B cell (primary cell): ENCODE data around the gene SHOX.

ENCODE experiments used
- EZH2 ChIP-seq: IDR thresholded peaks from 2 replicates; pipeline ENCODE4 v1.6.1; 2012; ENCODE audit warnings: borderline replicate concordance, low read depth, mild to moderate bottlenecking, moderate library complexity, low read length; ENCODE audit not compliant: insufficient read depth, poor library complexity, severe bottlenecking
- TF ChIP-seq, protein P1 (sequence below): fragments of 200-600 bp; IDR thresholded peaks from one replicate; pipeline ENCODE4 v1.8.0; 2022; ENCODE audit warnings: antibody characterized with exemption, mild to moderate bottlenecking

DNA sequence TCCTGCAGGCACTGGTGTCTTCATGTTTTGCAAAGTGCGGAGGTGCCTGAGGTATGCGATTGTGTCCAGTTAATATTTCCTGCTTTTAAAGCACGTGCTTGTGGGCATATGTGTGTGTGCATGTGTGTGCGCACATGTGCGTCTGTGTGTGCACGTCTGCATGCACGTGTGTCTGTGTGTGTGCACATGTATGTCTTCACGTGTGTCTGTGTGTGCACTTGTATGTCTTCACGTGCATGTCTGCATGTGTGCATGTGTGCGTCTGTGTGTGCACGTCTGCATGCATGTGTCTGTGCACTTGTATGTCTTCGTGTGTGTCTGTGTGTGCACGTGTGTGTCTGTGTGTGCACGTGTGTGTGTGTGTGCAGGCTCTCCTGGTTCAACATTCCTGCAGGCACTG is 49.5 kb downstream of the SHOX start:
- TF ChIP-seq EZH2: no peak
- TF ChIP-seq, protein P1, sequence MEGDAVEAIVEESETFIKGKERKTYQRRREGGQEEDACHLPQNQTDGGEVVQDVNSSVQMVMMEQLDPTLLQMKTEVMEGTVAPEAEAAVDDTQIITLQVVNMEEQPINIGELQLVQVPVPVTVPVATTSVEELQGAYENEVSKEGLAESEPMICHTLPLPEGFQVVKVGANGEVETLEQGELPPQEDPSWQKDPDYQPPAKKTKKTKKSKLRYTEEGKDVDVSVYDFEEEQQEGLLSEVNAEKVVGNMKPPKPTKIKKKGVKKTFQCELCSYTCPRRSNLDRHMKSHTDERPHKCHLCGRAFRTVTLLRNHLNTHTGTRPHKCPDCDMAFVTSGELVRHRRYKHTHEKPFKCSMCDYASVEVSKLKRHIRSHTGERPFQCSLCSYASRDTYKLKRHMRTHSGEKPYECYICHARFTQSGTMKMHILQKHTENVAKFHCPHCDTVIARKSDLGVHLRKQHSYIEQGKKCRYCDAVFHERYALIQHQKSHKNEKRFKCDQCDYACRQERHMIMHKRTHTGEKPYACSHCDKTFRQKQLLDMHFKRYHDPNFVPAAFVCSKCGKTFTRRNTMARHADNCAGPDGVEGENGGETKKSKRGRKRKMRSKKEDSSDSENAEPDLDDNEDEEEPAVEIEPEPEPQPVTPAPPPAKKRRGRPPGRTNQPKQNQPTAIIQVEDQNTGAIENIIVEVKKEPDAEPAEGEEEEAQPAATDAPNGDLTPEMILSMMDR: no peak
